HG03342 (cell line): Measurements from ENCODE around the gene NDUFS7.

Experiments
- ATAC-seq: cut with Tn5 transposase; IDR thresholded peaks from one replicate; pipeline ENCODE4 v1.9.1; 2021; ENCODE audit warnings: mild to moderate bottlenecking, moderate library complexity; ENCODE audit not compliant: unreplicated experiment

The NDUFS7 gene

DNA sequence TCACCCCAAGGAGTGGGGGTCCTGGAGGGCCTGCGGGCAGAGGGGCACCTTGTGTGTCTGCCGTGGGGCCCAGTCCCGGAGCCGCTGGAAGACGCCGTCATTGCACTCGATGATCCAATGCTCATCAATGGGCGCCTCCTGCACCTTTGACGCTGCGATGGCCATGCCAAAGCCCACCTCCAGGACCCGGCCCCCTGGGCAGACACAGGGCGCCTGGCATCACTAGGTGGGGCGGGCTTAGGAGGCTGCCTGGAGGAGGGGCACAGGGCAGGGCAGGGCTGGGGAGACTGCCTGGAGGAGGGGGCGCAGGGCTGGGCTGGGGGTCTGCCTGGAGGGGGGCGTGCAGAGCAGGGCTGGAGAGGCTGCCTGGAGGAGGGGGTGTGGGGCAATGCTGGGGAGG lies 16.0 kb downstream of the NDUFS7 start:
- no peak for ATAC-seq

DNA sequence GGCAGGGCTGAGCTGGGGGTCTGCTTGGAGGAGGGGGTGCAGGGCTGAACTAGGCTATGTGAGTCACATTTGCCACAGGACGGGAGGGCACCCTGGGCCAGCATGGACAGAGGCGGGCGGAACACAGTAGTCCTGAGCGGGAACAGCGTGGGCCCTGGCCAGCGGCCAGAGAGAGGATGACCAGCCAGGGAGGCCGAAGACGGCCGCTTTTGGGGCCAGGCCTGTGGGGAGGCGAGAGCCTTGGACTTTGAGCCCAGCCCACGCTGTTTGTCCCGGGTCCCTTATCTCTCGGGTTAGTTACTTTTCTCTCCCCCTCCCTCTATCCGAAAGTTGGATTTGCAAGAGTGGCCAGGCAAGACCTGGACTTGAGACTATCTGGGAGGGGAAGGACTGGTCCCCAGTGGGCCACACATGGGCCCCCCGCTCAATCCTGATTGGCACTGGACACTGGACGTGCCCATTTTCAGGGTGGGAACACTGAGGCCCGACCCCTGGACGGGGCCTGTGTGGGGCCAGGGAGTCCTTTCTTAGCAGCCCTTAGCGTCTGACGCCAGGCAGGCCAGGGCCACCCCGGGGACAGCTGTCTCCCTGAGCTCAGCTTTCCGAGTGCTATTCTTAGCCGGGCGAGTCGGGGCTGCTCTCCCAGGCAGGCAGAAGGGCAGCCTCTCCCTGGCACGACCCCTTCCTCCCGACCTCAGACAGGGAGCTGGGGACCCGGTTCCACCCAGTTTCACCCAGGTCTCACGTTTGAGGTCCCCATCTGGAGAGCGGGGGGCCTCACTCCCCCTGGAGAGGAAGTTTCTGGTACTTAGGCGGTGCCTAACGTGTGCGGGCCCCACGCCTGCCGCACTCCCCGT lies 16.8 kb downstream of the NDUFS7 start:
- ATAC-seq: no peak

DNA sequence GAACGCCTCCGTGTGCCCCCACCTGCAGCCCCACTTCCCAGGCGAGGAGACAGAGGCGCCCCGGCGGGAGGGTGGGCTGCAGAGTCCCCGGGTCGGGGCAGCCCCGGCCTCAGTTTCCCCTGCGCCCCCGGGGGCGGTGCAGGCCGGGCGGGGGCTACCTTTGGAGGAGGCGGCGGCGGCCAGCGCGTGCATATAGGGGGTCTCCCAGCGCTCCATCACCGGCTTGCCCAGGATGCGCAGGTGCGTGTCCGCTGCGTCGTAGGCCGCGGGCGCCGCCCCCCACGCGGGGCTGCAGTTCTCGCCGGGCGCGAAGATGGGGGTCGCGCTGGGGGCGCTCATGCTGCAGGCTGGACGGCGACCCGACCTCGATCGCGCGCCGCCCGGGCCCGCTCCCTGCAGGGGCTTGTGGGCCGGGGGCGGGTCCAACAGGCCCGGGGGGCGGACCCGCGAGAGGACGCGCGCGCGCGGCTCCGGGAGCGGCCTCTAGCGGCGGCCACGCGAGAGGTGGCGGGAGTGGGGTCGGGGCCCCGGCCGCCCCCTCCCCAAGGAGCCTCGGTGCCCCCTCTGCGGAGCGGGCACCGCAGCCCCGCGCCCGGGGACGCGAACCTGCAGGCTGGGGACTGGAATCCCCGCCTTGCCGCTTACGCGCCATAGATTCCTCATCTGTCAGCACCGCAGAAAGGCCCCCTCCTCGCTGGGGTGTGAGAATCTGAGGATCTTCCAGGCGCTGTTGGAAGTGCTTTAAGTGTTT lies 17.6 kb downstream of the NDUFS7 start, which contains the start of gene GAMT:
Gene GAMT (minus strand): TSS at position 405 of the 751 bp plus-strand sequence. CDS start 66 bp downstream, at position 339.
- no peak for ATAC-seq

DNA sequence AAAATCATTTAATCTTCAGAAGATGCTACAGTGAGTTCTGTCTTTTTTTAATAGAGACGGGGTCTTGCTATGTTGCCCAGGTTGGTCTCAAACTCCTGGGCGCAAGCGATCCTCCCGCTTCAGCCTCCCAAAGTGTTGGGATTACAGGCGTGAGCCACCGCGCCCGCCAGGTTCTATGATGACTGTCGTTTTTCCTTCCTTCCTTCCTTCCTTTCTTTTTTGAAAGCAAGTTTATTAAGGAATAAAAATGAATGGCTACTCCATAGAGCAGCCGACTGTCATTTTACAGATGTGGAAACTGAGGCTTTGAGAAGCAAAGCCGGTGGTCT lies 18.1 kb downstream of the NDUFS7 start:
- ATAC-seq: no peak

DNA sequence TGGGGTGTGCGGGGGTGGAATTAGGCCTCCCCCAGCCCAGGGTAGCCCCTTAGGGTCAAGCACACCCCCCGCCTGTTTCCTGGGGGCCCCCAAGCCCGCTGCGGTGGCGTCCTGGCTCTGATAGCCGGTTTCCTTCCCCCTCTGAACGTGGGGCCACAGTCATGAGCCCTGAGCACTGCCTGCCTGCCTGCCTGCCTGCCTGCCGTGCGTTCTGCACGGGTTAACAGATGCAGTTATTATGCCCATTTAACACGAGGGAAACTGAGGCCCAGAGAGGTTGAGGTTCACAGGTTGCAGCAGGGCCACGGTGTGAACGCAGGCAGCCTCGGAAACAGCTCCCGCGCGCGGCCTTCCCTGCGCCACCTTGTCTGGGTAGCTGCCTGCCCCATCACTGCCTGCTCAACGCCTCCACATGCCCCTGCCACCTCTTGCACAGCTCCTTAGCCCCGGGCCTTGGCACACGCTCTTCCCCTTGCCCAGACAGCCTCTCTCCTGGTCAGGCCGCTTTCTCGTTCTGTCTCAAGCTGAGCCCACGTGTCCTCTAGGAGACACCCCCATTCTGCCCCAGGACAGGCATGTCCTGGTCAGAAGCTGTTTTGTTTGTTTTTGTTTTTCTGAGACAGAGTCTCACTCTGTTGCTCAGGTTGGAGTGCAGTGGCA lies 18.8 kb downstream of the NDUFS7 start:
- no peak for ATAC-seq

DNA sequence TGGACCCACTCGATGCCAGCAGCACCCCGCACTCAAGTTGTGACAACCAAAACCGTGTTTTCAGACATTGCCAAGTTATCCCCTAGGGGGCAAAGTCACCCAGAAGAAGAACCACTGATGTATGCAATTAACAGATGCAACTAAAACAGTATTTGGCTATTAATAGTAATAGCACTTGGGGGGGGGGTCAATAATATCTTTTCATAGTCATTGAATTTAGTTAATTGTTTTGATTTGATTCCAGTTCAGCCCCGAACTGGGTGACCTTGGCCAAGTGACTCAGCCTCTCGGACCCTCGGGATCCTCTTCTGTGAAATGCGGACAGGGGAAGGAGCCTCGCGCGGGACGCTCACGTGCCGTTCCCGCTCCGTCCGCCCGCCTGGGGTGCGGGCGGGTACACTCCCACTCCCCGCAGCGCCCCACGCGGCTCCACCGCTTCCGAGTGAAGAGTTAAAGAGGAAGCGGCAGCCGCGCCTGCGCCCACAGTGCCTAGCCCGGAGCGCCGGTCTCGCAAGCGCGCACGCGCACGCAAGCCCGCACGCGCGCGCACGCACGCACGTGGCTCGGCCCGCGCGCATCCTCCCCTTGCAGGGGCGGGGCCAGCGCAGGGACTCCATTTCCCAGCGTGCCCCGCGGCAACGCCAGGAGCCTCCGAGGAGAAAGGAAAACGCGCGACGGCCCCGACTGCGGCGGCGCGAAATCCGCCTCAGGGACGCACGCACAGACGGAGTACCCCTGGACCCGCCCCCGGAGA lies 23.2 kb downstream of the NDUFS7 start:
- peak; percentile 67 for ATAC-seq

DNA sequence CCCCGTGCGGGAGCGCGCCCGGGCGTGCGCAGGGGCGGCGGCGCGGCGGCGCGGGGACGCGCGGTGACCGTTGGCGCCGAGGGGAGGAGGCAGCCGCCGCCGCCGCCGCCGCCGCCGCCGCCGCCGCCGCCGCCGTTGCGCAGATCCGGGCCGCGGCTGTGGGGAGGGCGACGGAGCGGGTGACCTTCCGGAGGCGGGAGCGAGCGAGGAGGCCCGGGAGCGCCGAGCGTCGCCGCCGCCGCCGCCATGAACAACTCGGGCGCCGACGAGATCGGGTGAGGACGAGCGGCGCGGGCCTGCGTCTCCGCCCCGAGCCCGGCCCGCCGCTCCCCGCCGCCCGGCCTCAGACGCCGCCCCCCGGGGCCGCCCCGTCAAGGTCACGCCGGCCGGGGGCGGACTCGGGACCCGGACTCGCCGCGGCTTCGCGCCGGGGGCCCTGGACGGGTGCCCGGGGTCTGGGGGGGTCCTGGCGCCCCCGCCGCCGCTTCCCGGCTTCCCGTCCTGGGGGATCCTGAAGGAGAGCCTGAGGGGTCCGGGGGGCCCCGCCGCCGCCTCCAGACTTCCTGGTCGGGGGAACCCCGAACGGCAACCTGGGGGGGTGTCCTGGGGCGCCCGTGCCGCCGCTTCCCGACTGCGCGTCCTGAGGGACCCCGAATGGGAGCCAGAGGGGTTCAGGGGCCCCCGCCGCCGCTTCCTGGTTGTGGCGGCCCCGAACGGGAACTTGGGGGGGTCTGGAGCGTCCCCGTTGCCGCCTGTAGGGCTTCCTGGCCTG lies 24.0 kb downstream of the NDUFS7 start, which contains the start of gene DAZAP1:
Gene DAZAP1 (plus strand): TSS at position 59 of the 772 bp plus-strand sequence. CDS start 188 bp downstream, at position 247.
- peak; percentile 32 for ATAC-seq

DNA sequence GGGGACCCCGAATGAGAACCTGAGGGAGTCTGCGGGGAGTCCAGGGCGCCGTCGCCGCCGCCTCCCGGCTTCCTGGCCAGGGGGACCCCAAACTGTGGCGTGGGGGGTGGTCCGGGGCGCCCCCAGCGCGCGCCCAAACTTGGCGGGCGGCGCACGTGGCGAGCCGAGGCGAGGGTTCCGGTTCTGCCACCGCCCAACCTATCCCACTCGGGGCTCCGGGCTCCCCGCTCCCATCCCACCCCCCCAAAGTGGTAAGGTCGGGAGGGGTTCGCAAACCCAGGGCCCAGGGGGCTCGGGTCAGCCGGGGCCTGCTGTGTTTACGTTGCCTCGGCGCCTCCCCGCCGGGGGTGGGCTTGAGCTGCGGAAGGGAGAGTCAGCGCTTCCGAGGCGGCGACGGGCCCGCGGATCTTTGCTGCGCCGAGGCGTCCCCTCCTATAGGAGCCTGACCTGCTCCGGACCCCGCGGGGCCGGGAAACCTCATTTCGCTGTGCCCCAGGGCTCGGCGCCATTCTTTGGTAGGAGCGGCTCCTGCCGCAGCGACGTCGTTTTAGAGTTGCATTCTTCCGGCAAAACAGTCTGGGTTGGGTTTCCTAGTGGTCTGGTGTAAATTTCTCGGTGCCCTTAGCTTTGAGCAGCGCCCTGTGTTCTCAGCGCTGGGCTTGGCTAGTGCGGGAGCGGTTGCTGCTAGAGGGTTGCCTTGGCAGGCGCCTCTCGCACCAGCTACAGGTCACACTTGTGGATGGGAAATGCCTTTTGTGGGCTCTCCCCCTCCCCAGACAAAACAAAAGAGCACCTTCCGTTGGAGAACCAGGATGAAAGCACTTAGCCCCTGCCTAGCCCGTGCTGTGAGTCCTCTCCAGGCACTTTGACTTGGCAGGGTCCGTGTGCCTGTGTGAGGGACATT lies 24.8 kb downstream of the NDUFS7 start:
- ATAC-seq: no peak

DNA sequence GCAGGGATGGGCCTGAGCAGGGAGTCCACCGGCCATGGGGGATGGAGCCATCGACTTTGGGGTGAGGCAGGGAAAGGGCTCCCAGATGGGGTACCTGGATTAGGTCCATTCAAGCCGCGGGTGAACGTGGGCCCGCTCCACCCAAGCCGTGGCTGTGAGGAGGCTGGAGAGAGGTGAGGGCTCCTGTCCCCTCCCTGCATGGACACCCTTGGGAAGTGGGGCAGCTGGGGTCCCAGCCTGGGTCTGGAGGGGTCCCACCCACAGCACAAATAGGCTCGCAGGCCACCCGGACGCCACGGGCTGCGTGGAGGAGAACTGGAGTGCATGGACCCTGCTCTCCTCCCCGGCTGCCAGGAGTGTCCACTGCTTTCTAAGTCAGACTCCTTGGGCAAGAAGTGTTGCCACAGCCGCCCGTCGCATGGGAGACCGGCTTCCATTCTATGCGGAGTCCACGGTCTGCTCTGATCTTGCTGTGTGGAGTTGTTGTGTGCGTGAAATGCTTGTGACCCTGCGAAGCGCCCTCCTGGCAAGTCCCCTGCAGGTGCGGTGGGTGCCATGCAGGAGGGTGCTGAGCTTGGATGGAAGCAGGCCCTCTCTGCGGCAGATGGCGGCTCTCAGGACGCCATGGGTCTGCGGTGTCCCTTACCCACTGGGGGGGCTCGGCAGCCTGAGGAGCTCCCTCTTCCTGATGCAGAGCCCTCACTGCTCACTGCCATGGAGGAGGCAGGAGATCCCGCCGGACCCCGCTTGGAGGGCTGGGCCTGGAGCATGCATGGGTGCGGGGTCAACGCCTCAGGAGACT lies 25.7 kb downstream of the NDUFS7 start:
- ATAC-seq: no peak

DNA sequence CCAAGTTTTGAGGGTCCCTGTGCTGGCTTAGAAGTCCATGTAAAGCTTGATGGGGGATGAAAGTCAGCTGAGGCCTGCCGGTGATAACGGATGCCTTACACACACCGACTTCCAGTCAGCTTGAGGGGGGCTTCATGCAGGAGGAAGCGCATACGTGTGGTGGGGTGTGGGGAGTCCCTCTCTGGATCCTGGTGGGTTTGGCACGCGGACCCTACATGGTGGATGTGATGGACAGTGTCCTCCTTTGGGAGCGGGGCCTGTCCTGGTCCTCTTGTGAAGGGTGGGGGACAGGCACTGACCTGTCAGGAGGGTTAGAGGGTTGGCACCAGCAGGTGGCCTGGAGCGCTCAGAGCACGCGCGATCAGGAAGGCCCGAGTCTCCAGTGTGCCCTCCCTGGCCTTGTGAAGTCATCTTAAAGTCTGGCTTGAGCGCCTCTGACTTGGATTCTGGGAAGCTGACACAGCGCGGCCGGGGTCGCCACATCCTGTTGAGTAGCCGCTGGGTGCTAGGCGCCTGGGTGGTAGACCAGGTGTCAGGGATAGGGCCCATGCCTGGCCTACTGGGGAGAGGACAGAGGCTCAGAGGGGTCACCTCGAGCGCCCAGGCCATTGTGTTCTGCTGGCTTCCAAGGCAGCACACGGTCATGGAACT lies 26.6 kb downstream of the NDUFS7 start:
- ATAC-seq: no peak

DNA sequence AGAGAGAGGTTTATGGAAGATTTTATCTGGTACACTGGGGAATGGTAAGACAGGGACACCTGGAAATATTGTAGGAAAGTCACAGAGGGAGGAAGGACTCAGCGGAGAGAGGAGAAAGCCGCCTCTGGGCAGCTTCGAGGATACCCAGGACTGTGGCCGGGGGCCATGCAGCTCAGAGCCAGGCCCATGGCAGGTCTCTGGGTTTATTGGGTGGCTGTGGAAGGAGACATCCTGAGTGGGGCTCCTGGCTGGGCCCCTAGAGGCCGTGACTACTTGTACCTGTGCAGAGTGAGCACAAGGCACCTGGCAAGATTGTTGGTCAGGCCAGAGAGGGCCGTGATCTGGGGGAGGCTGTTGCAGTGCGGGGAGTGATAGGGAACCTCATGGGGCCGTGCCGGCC lies 27.1 kb downstream of the NDUFS7 start:
- ATAC-seq: no peak

DNA sequence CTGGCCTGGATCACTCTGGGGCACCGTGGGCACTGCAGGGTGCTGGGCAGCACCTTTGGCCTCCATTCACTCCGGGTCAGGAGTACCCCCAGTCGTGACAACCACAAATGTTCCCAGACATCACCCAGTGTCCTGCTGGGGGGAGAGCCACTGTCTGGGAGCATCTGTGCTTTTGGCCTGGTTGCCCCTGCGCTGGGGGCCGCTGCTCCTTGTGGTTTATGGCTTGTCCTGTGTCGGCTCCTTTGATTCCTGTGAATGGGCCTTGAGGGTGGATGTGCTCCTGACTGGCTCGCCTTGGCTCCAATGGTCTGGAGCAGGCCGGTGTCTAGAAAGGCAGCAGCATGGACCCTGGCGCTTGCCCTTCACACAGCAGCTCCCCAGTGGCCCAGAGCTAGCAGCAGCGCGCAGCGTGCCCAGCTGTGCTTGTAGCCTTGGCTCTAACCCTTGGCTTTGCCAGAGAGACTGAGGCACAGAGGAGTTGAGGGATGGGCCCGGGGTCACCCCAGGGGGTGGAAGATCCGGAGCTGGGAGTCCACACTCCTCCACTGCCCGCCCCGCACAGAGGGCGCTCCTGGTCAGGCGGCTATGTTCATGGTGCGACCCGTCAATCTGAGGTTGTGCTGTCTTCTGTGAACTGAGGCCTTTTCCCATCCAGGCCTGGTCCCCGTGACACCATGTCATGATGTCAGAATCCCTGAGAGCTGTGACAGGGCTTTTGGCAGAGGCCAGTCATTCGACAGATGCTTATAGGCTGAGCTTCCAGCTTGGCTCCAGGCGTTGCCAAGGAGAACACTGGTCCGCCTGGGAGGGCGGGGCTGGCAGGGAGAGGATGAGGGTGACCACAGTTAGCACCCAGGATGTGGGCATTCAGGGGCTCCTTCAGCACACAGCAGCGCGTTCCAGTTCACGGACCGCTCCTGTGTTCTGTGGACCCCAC lies 27.8 kb downstream of the NDUFS7 start:
- no peak for ATAC-seq

DNA sequence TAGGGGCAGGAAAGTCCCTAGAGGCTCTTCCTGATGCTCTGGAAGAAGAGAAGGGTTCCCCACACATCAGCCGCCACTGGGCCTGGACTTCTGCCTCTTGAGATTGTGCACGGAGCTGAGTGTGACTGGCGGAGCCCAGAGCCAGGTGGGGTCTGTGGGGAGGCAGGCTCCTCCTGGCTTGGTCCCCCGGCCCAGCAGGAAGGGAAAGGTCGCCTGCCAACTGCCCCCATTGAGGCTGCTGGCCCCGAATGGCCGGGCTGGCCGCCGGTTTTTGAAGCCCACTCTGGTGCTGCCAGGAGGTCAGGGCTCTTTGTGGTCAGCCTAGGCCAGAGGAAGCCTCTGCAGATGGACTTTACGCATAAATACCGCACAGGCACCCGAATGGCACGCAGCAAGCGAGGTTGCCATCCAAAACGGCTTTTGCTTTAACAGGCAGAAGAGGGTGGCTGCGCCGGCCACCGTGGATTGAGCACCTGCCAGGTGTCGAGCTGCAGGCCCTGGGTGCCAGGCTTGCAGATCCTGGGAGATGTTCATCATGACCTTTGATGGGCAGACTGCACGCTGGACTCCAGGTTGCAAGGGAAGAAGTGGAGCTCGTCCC lies 28.7 kb downstream of the NDUFS7 start:
- ATAC-seq: no peak

DNA sequence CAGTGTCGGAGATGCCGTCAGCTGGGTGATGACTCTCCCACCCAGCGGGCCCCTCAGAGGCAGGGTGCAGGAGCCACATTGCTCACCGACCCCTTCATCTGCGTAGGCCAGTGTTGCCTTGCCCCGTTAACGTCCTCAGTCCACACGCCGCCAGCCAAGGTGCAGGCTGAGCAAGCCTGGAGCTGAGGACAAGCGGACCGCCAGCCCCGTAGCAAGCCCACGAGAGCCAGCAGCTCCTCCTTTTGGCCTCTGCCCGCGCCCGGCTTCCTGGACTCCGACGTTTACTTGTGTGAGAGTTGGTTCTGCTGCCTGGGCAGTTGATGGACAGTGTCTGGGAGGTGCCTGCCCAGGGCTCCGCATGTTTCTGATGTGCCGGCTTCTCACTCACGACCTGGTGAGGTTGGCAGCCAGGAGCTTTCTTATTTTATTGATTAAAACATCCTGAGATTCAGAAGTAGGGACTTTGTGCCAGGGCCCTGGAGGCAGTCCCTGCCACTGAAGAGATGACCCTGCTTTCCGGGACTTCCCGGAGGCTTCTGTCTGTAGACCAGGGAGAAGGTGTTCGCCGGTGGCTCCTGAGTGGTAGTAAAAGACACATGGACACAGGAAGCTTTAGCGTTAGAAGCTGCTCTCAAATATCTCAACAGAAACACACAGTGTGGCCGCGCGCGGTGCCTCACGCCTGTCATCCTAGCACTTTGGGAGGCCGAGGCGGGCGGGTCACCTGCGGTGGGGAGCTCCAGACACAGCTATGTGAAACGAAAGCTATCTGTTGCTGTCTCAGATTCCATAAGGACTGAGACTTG lies 29.5 kb downstream of the NDUFS7 start:
- no peak for ATAC-seq
